Stimulated activated naive CD8-positive, alpha-beta T cell treated with anti-CD3 and anti-CD28 coated beads, Interleukin-15, Interleukin-2, amounts not matched to agents 100 ng/mL and 50 ng/mL, for 24 hours (primary cell): Measurements from ENCODE around the gene RIMS1.

Source experiments
- H3K27ac Mint-ChIP-seq: one replicate; pipeline ENCODE4 v1.8.0; 2021; ENCODE audit warnings: mild to moderate bottlenecking, mixed read lengths
- H3K27me3 Mint-ChIP-seq: one replicate; pipeline ENCODE4 v1.8.0; 2021; ENCODE audit warnings: mixed read lengths
- H3K36me3 Mint-ChIP-seq: one replicate; pipeline ENCODE4 v1.8.0; 2021; ENCODE audit warnings: low read depth, mixed read lengths
- H3K4me1 Mint-ChIP-seq: one replicate; pipeline ENCODE4 v1.8.0; 2021; ENCODE audit warnings: low read depth, mixed read lengths
- H3K4me3 Mint-ChIP-seq: one replicate; pipeline ENCODE4 v1.8.0; 2021; ENCODE audit warnings: mild to moderate bottlenecking, mixed read lengths
- H3K9me3 Mint-ChIP-seq: one replicate; pipeline ENCODE4 v1.8.0; 2021; ENCODE audit warnings: mixed read lengths

Gene RIMS1

DNA sequence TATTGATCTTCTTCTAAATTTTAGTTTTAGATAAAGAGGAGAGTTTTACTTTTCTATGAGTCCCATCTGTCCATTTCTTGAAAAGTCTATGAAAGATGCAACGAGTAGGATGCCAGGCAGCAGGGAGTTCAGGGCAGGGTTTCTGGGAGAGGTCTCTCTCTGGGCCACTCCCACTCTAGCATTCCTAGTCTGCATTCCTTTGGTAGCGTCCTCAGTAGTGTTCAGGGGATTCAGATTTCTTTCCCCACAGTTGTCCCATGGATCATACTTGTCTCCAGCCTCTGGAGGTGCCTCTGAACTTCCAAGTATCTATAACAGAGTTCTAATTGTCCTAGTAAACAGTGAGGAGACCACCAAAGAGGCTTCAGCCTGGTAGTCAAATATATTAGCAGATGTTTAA lies 225.3 kb downstream of the RIMS1 start:
- Mint-ChIP-seq H3K27me3 (no peaks in the 10 kb centered on the region), H3K9me3 (no peaks in the 10 kb centered on the region), H3K27ac (no peak overlapping the region), H3K4me3 (no peak overlapping the region), H3K4me1 (no peaks in the 10 kb centered on the region), H3K36me3 (no peaks in the 10 kb centered on the region)

DNA sequence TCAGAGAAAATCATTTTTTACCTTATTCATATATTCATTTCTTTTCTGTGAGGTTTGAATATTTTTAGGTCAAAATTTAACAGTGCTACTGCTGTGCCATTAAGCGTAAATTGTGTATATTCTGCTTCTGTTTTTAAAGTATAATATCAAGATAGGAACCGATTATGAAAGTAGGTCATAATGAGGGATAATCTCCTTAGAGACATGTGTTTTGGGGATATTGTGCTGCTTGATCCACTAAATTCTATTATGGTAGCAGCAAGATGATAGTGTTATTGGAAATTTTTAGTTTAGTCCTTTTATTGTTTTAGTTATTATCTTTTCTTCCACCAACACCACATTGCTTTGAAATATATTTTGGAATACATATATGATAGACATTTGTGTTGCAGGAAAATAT lies 244.0 kb downstream of the RIMS1 start:
- Mint-ChIP-seq H3K27me3 (no peaks in the 10 kb centered on the region), H3K27ac (no peak overlapping the region), H3K9me3 (no peaks in the 10 kb centered on the region), H3K36me3 (no peaks in the 10 kb centered on the region), H3K4me1 (no peaks in the 10 kb centered on the region), H3K4me3 (no peak overlapping the region)

DNA sequence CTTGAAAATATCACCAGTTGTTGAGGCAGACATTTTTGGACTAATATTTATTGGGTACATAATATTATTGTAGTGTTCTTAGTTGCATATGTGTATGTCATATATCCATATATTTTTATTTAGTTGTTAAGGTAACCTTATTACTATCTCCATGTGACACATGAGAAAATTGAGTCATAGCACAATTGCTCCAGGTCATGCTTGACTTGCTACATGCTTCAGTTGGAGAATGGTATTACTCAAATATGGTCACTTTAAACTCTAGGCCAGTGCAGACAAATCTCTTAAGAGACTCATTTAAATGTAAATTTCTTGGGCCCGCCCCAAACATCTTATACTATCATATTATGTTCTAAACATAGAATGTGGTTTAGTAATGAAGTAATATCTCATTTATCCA lies 246.1 kb downstream of the RIMS1 start:
- Mint-ChIP-seq H3K36me3 (no peaks in the 10 kb centered on the region), H3K27me3 (no peaks in the 10 kb centered on the region), H3K4me3 (no peak overlapping the region), H3K27ac (no peak overlapping the region), H3K9me3 (no peaks in the 10 kb centered on the region), H3K4me1 (no peaks in the 10 kb centered on the region)

DNA sequence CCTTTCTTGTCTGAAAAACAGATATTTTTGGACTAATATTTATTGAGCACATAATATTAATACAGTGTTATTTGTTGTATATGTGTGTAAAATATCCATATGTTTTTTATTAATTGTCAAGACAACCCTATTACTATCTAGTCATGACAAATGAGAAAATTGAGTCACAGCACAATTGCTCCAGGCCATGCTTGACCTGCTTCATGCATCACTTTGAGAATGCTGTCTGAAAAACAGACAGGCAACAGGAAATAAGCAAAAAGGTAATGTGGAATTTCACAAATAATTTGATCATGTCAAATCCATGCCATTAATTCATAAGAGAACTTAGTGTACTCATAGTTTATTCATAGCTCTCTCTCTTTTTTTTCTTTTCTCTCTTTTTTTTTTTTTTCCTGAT lies 246.5 kb downstream of the RIMS1 start:
- no peaks in the 10 kb centered on the region for H3K9me3 Mint-ChIP-seq
- no peaks in the 10 kb centered on the region for H3K36me3 Mint-ChIP-seq
- no peaks in the 10 kb centered on the region for H3K27me3 Mint-ChIP-seq
- H3K4me1 Mint-ChIP-seq: no peaks in the 10 kb centered on the region
- H3K27ac Mint-ChIP-seq: no peak overlapping the region
- H3K4me3 Mint-ChIP-seq: no peak overlapping the region

DNA sequence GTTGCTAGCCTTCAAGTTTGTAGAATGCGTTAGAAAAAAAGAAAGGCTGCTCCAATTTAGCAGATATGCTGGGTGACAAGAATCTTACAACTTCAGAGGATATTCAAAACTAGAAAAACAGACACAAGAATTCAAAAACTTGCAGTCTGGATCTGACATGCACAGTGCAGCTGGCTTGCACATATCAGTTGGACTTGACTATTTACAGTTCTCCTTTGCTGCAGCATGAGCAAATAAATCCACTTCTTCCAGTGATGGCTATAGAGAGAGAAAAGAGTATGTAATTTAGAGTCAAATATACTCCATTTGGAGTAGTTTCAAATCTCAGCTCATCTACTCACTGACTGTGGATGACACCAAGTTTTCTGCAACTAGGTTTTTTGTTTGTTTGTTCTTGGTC lies 247.0 kb downstream of the RIMS1 start:
- Mint-ChIP-seq H3K27me3 (no peaks in the 10 kb centered on the region), H3K9me3 (no peaks in the 10 kb centered on the region), H3K36me3 (no peaks in the 10 kb centered on the region), H3K4me3 (no peak overlapping the region), H3K4me1 (no peaks in the 10 kb centered on the region), H3K27ac (no peak overlapping the region)

DNA sequence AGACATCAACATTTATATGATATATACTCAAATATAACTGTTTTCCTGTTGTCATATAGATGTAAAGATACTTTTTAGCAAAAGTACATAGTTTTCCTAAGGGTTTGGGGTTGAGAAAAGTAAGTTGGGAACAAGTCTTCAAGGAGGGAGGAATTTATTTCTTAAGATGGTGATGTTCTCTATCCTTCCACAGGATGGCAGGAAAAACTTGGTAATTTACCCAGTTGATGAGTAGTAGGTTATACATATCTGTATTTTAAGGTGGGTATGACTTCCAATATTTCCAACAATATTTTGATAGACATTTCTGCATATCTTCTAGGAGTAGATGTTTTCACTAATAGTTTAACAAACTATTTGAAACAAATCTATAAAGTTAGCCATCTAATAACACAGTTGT lies 254.4 kb downstream of the RIMS1 start:
- Mint-ChIP-seq H3K4me3 (no peak overlapping the region), H3K9me3 (no peaks in the 10 kb centered on the region)

DNA sequence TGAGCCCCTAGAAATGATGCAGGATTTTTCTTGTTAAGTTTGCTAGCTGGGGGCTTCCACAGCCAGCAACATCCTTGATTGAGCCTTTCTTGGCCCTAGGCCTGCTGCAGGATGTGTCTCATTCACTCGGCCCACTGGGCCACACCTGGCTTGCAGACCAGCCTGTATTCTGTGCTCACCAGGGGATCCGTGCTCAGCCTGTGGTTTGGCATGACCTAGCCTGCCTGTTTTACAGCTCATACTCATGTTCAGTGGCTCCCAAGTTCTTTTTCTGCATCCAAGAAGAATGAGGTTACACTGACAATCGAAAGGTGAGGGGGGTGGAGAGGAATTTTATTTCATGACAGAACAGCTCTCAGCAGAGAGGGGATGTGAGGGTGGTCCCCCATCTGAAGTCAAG lies 263.4 kb downstream of the RIMS1 start:
- Mint-ChIP-seq H3K27ac (no peak overlapping the region), H3K4me1 (no peaks in the 10 kb centered on the region), H3K27me3 (no peaks in the 10 kb centered on the region), H3K4me3 (no peak overlapping the region), H3K9me3 (peaks cover 8% of the 10 kb centered on the region), H3K36me3 (no peaks in the 10 kb centered on the region)

More for the DNA sequence above, 254.4 kb downstream of the RIMS1 start:
- no peaks in the 10 kb centered on the region for H3K4me1 Mint-ChIP-seq
- no peak overlapping the region for H3K27ac Mint-ChIP-seq
- no peaks in the 10 kb centered on the region for H3K36me3 Mint-ChIP-seq
- no peaks in the 10 kb centered on the region for H3K27me3 Mint-ChIP-seq

DNA sequence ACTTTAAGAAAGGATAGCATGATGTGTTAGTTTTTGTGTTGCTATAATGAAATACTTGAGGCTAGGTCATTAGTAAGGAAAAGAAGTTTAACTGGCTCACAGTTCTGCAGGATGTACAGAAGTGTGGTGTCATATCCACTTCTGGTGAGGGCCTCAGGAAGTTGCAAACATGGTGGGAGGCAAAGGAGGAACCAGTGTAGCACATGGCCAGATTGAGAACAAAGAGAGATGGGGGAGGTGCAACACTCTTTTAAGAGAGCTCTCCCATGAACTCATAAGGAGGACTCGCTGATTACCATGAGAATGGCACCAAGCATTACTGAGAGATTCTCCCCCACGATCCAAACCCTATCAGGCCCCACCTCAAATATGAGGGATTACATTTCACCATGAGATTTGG lies 265.4 kb downstream of the RIMS1 start:
- Mint-ChIP-seq H3K9me3 (peaks cover 8% of the 10 kb centered on the region), H3K4me1 (no peaks in the 10 kb centered on the region), H3K27ac (no peak overlapping the region), H3K36me3 (no peaks in the 10 kb centered on the region), H3K27me3 (no peaks in the 10 kb centered on the region), H3K4me3 (no peak overlapping the region)

DNA sequence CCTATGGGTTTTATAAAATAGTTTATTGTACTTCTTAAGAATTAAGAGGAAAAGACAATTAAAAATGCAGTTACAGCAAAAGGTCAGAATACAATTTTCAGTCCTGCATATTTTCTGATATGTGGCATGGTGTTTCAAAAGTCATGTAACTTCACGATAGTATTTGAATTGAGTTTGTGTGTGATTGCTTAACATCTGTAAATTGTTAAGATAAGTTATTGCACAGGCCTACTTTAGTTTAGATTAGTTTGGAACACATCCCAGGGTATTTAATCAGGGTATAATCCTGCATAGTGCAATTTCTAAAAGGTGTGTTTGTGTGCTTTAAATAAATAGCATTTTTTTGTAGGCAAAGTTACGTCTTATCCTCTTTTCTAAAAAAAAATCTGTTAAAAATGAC lies 289.6 kb downstream of the RIMS1 start:
- H3K27me3 Mint-ChIP-seq: peaks cover under 1% of the 10 kb centered on the region
- H3K36me3 Mint-ChIP-seq: no peaks in the 10 kb centered on the region
- no peaks in the 10 kb centered on the region for H3K4me1 Mint-ChIP-seq
- no peaks in the 10 kb centered on the region for H3K9me3 Mint-ChIP-seq
- no peak overlapping the region for H3K27ac Mint-ChIP-seq
- no peak overlapping the region for H3K4me3 Mint-ChIP-seq

DNA sequence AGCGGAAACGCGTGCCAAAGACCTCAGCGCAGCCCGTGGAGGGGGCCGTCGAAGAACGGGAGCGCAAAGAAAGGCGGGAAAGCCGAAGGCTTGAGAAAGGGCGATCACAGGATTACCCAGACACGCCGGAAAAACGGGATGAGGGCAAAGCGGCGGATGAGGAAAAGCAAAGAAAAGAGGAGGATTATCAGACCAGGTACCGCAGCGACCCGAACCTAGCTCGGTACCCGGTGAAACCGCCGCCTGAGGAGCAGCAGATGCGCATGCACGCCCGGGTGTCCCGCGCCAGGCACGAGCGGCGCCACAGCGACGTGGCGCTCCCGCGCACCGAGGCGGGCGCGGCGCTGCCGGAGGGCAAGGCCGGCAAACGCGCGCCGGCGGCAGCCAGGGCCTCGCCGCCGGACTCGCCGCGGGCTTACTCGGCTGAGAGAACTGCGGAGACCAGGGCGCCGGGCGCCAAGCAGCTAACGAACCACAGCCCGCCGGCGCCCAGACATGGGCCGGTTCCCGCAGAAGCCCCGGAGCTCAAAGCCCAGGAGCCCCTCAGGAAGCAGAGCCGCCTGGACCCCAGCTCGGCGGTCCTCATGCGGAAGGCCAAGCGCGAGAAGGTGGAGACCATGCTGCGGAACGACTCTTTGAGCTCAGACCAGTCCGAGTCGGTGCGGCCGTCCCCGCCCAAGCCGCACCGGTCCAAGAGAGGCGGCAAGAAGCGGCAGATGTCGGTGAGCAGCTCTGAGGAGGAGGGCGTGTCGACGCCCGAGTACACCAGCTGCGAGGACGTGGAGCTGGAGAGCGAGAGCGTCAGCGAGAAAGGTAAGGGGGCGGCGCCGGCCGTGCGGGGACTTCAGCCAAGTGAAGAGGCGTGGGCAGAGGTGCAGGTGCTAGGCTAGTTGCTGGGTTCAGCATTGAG lies 296.2 kb downstream of the RIMS1 start:
- H3K27ac Mint-ChIP-seq: no peak overlapping the region

DNA sequence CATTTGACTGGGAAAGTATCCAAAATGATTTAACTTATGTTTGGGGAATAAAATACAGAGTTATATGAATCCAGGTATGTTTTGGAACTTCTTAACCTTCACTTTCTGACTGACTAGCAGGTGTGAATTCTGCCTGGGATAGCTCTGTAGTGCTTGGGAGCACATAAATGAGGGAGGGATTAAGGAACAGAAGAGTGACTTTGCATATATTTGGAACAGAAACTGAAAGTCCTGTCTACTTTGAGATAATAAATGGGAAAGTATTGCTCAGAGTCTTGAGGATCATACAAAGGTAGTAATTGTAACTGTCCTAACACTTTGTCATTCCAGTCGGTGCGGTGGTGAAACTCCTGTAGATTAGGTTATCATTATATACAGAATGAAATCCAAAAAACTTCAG lies 317.6 kb downstream of the RIMS1 start:
- no peaks in the 10 kb centered on the region for H3K4me1 Mint-ChIP-seq
- no peak overlapping the region for H3K27ac Mint-ChIP-seq
- no peaks in the 10 kb centered on the region for H3K9me3 Mint-ChIP-seq
- no peaks in the 10 kb centered on the region for H3K27me3 Mint-ChIP-seq
- H3K36me3 Mint-ChIP-seq: no peaks in the 10 kb centered on the region
- no peak overlapping the region for H3K4me3 Mint-ChIP-seq

More for the DNA sequence above, 296.2 kb downstream of the RIMS1 start:
- Mint-ChIP-seq H3K4me3 (no peak overlapping the region), H3K4me1 (no peaks in the 10 kb centered on the region), H3K9me3 (no peaks in the 10 kb centered on the region), H3K36me3 (peaks cover 3% of the 10 kb centered on the region), H3K27me3 (peaks cover 31% of the 10 kb centered on the region)

DNA sequence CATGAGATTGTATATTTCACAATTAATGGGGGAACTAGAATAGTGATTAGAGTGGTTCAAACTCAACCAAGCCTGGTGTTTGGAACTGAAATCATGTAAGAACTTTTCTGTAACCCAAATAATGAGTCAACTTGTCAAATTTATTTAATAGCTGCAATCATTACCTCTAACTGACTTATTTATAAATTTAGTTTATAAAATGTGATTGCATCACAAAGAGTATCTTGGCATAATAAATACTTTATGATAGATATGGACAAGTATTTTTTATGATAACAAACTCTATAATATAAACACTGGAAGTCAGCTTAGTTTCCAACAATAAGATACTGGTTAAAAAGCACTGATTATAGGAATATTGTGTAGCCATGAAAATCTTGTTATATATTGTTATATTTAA lies 319.1 kb downstream of the RIMS1 start:
- Mint-ChIP-seq H3K4me1 (no peaks in the 10 kb centered on the region), H3K36me3 (no peaks in the 10 kb centered on the region), H3K27me3 (no peaks in the 10 kb centered on the region), H3K27ac (no peak overlapping the region), H3K4me3 (no peak overlapping the region), H3K9me3 (no peaks in the 10 kb centered on the region)

DNA sequence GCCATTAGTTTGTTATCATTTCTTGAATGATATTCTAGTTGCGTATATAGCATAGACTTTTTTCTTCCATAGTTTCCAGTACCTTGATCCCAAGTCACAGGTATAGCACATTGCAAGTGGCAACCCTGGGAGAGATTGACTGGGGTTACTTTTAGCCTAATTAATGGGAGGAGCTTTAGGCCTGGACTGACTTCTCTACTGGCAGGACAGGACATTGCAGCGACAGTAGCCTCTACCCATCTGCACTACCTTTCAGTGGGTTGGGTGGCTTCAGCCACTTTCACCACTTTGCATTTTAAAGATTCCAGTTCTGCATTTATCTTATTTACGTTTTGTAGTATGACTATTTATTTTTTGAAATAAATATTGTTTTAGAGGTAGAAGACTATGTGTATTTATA lies 320.3 kb downstream of the RIMS1 start:
- Mint-ChIP-seq H3K27me3 (no peaks in the 10 kb centered on the region), H3K4me3 (no peak overlapping the region), H3K9me3 (no peaks in the 10 kb centered on the region), H3K4me1 (no peaks in the 10 kb centered on the region), H3K36me3 (no peaks in the 10 kb centered on the region), H3K27ac (no peak overlapping the region)

DNA sequence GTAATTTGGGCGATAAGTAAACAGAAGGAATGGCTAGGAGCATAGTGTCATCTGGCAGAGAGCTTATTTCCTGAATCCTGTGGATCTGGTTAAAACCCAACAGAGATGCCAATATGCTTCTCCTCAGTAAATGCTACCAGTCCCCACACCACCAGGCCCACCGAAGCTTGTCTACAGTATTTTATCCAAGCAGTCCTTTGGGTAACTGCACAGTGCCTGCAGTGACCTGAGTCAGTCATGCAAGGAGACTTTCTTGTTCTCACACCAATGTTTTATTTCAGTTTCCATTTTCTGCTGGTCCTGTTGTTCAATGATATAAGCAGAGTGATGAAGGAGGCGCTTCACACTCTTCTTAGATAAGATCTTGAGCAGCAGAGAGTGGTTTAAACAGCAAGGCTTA lies 326.3 kb downstream of the RIMS1 start:
- H3K4me3 Mint-ChIP-seq: no peak overlapping the region
- no peaks in the 10 kb centered on the region for H3K27me3 Mint-ChIP-seq
- H3K36me3 Mint-ChIP-seq: no peaks in the 10 kb centered on the region
- no peaks in the 10 kb centered on the region for H3K9me3 Mint-ChIP-seq
- no peak overlapping the region for H3K27ac Mint-ChIP-seq
- H3K4me1 Mint-ChIP-seq: no peaks in the 10 kb centered on the region

DNA sequence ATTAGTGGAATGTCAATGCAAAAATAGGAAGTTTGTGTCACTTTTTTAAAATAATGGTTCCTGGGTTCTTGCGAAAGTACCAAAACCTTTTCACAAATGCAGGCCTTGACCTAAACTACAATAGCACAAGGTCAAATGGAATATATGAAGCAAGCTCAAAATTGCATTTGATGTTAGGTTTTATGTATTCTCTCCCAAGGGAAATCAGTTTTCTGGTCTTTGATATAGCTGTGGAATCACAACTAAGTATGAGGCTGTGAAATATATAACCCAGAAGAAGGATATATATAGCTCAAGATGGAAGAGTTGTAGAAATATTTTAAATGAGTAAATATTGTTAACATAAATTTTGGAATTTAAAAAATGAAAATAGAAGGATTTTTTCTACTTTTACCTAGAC lies 327.3 kb downstream of the RIMS1 start:
- Mint-ChIP-seq H3K4me3 (no peak overlapping the region), H3K9me3 (no peaks in the 10 kb centered on the region), H3K4me1 (no peaks in the 10 kb centered on the region), H3K36me3 (no peaks in the 10 kb centered on the region), H3K27me3 (no peaks in the 10 kb centered on the region), H3K27ac (no peak overlapping the region)
